VCaP (cell line): Measurements from ENCODE around the gene SIGLEC11.

Experiments used
- H3K27ac ChIP-seq: fragments of 450-650 bp; 2 replicates; pipeline ENCODE4 v1.5.1; 2017
- TF ChIP-seq, protein P1 (sequence below): fragments of 450-650 bp; conservative IDR thresholded peaks from 2 replicates; pipeline ENCODE4 v1.5.1; 2017; ENCODE audit warnings: mild to moderate bottlenecking, moderate library complexity

SIGLEC11 gene

DNA sequence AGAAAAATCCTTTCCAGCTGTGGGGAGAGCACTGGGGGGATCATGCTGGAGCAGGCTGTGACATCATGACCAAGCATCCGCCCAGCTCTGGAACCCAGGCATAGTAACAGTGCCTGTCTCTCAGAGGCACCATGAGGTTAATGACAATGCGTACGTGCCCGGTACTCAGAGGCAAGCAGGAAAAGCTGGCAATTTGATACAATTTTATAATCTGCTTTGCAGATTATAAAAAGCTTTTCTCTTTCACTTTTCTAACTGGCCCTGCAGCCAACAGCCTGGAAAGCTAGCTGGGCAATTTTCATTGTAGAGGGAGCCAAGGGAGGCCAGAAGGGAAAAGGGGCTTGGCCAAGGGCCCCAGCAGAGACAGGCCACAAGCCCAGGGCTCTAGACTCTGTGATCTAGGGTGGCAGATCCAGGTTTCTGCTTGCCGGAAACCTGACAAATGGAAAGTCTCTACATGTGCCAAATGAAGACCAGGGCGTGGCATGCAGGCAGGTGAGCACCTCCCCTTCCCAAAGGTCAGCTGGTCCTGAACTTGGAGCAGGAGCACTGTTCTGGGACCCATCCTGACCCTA is 41.5 kb upstream of the SIGLEC11 start:
- no peak overlapping the region for H3K27ac ChIP-seq
- TF ChIP-seq, protein P1, sequence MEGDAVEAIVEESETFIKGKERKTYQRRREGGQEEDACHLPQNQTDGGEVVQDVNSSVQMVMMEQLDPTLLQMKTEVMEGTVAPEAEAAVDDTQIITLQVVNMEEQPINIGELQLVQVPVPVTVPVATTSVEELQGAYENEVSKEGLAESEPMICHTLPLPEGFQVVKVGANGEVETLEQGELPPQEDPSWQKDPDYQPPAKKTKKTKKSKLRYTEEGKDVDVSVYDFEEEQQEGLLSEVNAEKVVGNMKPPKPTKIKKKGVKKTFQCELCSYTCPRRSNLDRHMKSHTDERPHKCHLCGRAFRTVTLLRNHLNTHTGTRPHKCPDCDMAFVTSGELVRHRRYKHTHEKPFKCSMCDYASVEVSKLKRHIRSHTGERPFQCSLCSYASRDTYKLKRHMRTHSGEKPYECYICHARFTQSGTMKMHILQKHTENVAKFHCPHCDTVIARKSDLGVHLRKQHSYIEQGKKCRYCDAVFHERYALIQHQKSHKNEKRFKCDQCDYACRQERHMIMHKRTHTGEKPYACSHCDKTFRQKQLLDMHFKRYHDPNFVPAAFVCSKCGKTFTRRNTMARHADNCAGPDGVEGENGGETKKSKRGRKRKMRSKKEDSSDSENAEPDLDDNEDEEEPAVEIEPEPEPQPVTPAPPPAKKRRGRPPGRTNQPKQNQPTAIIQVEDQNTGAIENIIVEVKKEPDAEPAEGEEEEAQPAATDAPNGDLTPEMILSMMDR = no peak

DNA sequence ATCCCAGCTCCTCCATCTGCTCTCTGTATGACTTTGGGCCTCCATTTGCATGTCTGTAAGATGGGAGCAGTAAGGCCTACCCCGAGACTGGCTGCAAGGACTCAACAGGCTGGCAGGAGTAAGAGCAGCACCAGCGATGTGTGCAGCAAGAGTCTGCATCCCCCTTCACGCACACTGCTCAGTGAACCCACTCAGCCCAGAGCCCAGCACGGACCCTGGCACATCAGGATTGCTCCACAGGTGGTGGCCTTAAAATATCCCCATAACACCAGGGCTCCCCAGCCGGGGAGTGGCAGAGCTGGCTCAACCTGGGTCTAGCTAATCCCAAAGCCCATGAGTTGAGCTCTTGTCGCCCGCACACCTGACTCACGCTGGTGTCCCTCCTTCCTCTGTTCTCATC is 40.8 kb upstream of the SIGLEC11 start:
- TF ChIP-seq, protein P1 = no peak
- H3K27ac ChIP-seq = no peak overlapping the region

DNA sequence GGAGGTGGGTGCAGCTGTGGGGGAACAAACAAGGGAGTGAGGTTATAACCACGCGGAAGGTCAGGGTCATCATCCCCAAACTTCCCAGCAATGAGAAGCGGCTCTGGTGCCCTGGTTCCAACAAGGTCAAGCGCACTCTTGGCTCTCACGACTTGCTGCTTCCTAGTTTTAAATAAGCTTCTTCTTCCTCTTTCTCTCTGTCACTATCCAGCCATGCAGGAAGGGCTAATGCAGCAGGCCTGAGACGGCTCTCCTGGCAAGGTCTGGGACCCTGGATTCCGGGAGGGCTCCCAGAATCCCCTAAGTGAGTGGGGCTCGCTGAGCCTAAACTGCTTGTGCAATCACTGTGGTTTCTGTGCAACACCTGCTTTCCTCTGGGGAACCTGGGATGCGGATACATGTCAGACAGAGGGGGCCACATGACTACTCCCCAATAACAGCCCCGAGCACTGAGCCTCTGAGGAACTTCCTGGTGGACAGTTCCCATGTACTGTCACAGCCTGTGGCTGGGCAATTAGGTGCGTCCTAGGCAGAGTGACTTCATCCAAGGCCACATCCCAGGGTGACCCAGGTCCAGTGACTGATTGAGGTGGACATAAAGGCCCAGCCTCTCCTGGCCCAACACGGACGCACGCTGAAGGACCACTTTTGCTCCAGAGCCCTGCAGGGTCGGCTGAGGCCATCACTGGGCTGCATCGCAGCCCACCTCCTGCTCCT is 40.0 kb upstream of the SIGLEC11 start:
- H3K27ac ChIP-seq = no peak overlapping the region
- TF ChIP-seq, protein P1 = no peak

DNA sequence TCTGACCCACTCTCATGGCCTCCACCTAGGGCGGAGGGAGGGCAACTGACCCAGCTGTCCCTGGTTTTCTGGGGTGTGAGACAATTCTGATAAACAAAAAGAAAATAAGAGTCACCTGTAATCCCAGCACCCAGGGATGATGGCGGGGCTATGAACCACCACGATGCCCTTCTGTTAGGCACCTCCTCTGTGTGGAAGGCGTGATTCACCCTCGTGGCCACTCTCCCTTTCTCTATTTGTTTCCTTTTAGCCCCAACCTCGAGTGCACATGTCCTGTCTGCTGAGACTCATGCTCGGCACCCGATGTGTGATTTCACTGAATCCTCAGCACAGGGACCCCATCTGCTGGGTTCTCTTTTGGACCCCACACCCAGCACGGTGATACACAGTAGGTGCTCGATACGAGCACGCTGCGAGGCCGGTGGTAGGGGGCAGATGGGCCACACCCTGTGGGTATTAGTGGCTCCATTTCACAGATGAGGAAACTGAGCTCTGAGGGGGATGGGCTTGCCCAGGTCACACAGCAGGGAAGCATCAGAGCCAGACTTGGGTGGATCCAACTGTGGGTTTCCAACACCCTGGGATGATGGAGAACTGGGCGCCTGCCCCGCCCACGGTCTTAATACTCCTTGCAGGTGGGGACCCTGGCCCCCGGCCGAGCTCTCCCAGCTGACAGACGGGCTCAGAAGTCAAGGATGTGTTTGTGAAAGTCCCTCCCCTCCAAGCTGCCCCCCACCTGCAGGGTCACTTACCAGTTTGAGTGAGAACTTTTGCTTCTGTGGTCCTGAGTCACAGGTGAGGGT is 39.3 kb upstream of the SIGLEC11 start:
- H3K27ac ChIP-seq = no peak overlapping the region
- TF ChIP-seq, protein P1 = no peak

DNA sequence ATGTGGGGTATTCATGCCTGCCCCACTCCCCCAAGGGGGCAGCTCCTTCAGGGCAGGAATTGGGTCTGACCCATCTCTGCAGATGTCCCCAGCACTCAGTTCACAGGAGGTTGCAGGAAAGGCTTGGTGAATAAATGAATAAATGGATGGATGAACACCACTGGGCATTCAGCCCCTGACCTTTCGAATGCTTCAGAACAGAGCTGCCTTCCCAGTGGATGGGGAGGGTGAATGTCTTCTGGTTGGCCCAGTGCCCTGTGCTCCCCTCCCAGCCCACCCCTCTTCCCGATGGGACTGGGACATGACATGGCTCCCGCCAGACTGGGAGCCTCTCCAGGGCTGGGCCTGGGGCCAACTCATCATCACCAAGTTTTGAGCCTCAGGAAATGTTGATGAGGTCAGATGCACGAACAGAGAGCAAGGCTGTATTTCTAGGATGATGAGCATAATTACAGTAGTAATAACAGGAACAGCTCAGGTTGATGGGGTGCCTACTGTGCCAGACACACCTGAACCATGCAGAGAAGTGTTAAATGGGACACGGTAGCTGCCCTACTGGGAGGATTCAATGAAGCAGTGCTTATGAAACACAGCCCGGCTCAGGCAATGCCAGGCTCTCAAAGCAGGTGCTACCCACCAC is 38.5 kb upstream of the SIGLEC11 start:
- H3K27ac ChIP-seq = no peak overlapping the region
- TF ChIP-seq, protein P1 = no peak

DNA sequence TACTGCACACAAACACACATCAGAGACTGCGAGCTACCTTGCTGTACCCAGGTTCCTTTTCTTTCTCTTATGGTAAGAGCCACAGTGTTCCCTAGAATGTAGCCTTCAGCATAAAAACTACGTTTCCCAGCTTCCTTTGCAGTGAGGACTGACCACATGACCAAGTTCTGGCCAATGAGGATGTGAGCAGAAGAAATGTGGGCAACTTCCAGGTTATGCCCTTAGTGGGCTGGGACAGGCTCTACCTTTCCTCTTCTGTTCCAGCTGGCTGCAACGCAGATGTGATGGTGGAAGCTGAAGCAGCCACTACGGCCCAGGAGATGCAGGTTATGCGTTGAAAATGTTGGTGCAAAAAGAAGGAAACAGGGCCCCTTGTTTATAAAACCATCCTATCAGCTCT is 36.7 kb upstream of the SIGLEC11 start:
- H3K27ac ChIP-seq = no peak overlapping the region
- TF ChIP-seq, protein P1 = no peak

DNA sequence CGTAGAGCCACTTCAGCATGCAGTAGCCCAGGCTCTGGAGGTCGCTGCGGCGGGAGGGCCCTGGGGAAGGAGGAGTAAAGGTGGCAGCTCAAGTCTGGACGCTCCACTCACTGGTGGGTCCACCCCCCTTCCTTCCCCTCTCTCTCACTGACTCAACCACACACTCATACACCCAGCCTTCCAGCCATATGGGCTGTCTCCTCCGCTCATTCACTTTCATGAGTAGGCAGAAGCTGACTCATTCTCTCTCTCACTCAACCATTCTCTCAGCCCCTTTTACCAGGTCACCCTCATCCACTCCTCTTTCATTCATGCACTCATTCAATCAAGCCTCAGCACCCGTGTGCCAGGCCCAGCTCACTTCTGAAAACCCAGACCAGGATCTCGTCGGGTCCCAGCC is 27.5 kb upstream of the SIGLEC11 start:
- peak overlapping the region; percentile 10; the same call in 1 of the 2 replicates for H3K27ac ChIP-seq
- TF ChIP-seq, protein P1 = no peak
